K562 (cell line): ENCODE data around the gene BIRC3. TPM values are rescaled to one million over a fixed set of nuclear protein-coding genes. Genes with fewer than 3 reads are reported as not detected.
A peak's percentile ranks its signal among the peaks of the same experiment; 100 is the strongest.

Experiments used
- C11orf30 ChIP-seq: fragments of 450-650 bp; IDR thresholded peaks from 2 replicates; pipeline ENCODE4 v1.6.1; 2016; ENCODE audit warnings: low read depth, mild to moderate bottlenecking
- CCAR2 ChIP-seq: fragments of 200-400 bp; formaldehyde crosslinking; IDR thresholded peaks from 2 replicates; pipeline ENCODE4 v1.6.1; 2017; ENCODE audit warnings: mild to moderate bottlenecking, low read depth, low read length
- ETV6 ChIP-seq, 3 experiments: fragments of 150-350 bp in 1 of 3; sonication (generic) in 1 of 3; formaldehyde crosslinking in 1 of 3; IDR thresholded peaks; 2 replicates each; pipeline versions ENCODE4 v1.6.1 to v1.8.0; 2014 to 2022; ENCODE audit warnings: borderline replicate concordance in 2 of 3, low read depth in 2 of 3, antibody characterized with exemption in 1 of 3, low read length in 1 of 3, mild to moderate bottlenecking in 1 of 3, missing genetic modification reagents in 1 of 3
- FIP1L1 ChIP-seq: fragments of 200-400 bp; formaldehyde crosslinking; IDR thresholded peaks from 2 replicates; pipeline ENCODE4 v1.6.1; 2018; ENCODE audit warnings: mild to moderate bottlenecking, low read depth, low read length; ENCODE audit not compliant: poor library complexity, severe bottlenecking
- GTF3C2 ChIP-seq: IDR thresholded peaks from 3 replicates; pipeline ENCODE4 v1.6.1; 2011; ENCODE audit warnings: borderline replicate concordance, mild to moderate bottlenecking, moderate library complexity; ENCODE audit not compliant: insufficient read length; ENCODE audit errors: extremely low read depth
- HEY1 ChIP-seq: fragments of 250-450 bp; sonication (Bioruptor Pico); IDR thresholded peaks from 2 replicates; pipeline ENCODE4 v1.5.0; 2020; ENCODE audit warnings: mild to moderate bottlenecking, moderate library complexity, borderline replicate concordance
- ID3 ChIP-seq, 2 experiments: fragments of 250-450 bp in 1 of 2; fragments of 450-650 bp in 1 of 2; sonication (Bioruptor Pico) in 1 of 2; IDR thresholded peaks; 2 replicates each; pipeline versions ENCODE4 v1.6.1 to v1.8.0; 2016 to 2021; ENCODE audit warnings: mild to moderate bottlenecking in 2 of 2, moderate library complexity in 2 of 2, missing compliant biosample characterization in 1 of 2, missing genetic modification characterization in 1 of 2
- RBM17 ChIP-seq: fragments of 200-400 bp; formaldehyde crosslinking; IDR thresholded peaks from 2 replicates; pipeline ENCODE4 v1.6.1; 2017; ENCODE audit warnings: low read depth, mild to moderate bottlenecking, low read length, borderline replicate concordance
- SP1 ChIP-seq: sonication (generic); formaldehyde crosslinking; IDR thresholded peaks from 2 replicates; pipeline ENCODE4 v1.8.1; 2022; ENCODE audit warnings: mild to moderate bottlenecking, missing genetic modification reagents
- SRF ChIP-seq, 2 experiments: fragments of 250-450, 450-650 bp in 1 of 2; sonication (Bioruptor Pico) in 1 of 2; sonication (generic) in 1 of 2; formaldehyde crosslinking; IDR thresholded peaks; 2 replicates each; pipeline versions ENCODE4 v1.5.0 to v1.5.1; 2020 to 2022; ENCODE audit warnings: mild to moderate bottlenecking in 1 of 2, missing genetic modification reagents in 1 of 2
- SRSF1 ChIP-seq: fragments of 200-400 bp; formaldehyde crosslinking; IDR thresholded peaks from 2 replicates; pipeline ENCODE4 v1.6.1; 2017; ENCODE audit warnings: mild to moderate bottlenecking, low read depth, low read length, moderate library complexity
- TCF7 ChIP-seq: sonication (generic); IDR thresholded peaks from 2 replicates; pipeline ENCODE4 v1.6.1; 2016; ENCODE audit warnings: antibody characterized with exemption, borderline replicate concordance
- ZBTB2 ChIP-seq: fragments of 450-650 bp; IDR thresholded peaks from 2 replicates; pipeline ENCODE4 v1.6.1; 2016; ENCODE audit warnings: antibody characterized with exemption
- ZBTB49 ChIP-seq: sonication (generic); formaldehyde crosslinking; IDR thresholded peaks from 2 replicates; pipeline ENCODE4 v1.8.0; 2022; ENCODE audit warnings: missing genetic modification reagents, mild to moderate bottlenecking, borderline replicate concordance
- ZNF395 ChIP-seq: fragments of 200-800 bp; sonication (Bioruptor generic); IDR thresholded peaks from 2 replicates; pipeline ENCODE4 v1.6.1; 2017; ENCODE audit warnings: missing genetic modification characterization, missing compliant biosample characterization
- polyA plus RNA-seq, 8 experiments: library from polyadenylated mRNA; depleted of rRNA in 4 of 8; stranded (reverse) in 5 of 8; unstranded in 3 of 8; fragments of >200 nt; fragmentation: Nextera tagmentation in 2 of 8; fragmentation: Illumina TruSeq in 1 of 8; extraction: Ambion mirVana in 2 of 8; extraction: Trizol in 1 of 8; gene quantifications; 2 replicates each; pipeline versions ENCODE4 v1.2.1 to v1.2.3, GENCODE V29; 2011 to 2014; ENCODE audit warnings: inconsistent platforms in 1 of 8, missing spikeins in 1 of 8
- total RNA-seq, 7 experiments: library from RNA; depleted of rRNA in 6 of 7; stranded (reverse); fragments of >200 nt in 6 of 7; fragmentation: Illumina TruSeq in 2 of 7; extraction: Trizol in 2 of 7; gene quantifications; 2 replicates each; pipeline versions ENCODE4 v1.2.1 to v1.2.3, GENCODE V29; 2011 to 2021; ENCODE audit warnings: low replicate concordance in 1 of 7

Gene BIRC3
- total and polyA plus RNA-seq, 9 of the 15 experiments (the other 6 are each of a cell fraction or from before 2014, with no cell fraction given), result 0.08 to 0.42 (median 0.18) TPM

GRCh38 chr11:102385085-102386007 is 68.1 kb downstream of the BIRC3 start (continued):
- TF ChIP-seq ZBTB49, result no peak
- TF ChIP-seq TCF7, result no peak
- TF ChIP-seq ID3 (CRISPR knock-in tag; IDR thresholded peaks at IDR 0.05), result no peak
- 0 out of 2 replicates have a peak, but pooled peaks have one; percentile 21 for TF ChIP-seq ID3 (tag; IDR thresholded peaks at IDR 0.05)
- TF ChIP-seq GTF3C2, result no peak
- TF ChIP-seq SP1 (CRISPR knock-in tag), result peak; percentile 38; the same call in 1 of the 2 replicates
- TF ChIP-seq SRF (CRISPR knock-in tag; IDR thresholded peaks at IDR 0.05), result no peak
- TF ChIP-seq C11orf30, result no peak
- no peak for TF ChIP-seq CCAR2
- no peak for TF ChIP-seq RBM17
- TF ChIP-seq ETV6 (IDR thresholded peaks at IDR 0.05; ENCODE audit: borderline replicate concordance in 1 of 2, low read depth in 2 of 2, low read length in 1 of 2), result 0 out of 4 replicates have a peak, but pooled peaks of 1 of the 2 experiments have one; percentile 22
- no peak for TF ChIP-seq ETV6 (CRISPR knock-in tag; IDR thresholded peaks at IDR 0.05; ENCODE audit: borderline replicate concordance)
- TF ChIP-seq SRSF1, result no peak
- no peak for TF ChIP-seq HEY1 (CRISPR knock-in tag)
- TF ChIP-seq FIP1L1, result no peak
- TF ChIP-seq ZBTB2, result no peak
- no peak for TF ChIP-seq ZNF395 (CRISPR knock-in tag)
